Neural progenitor cell (in vitro differentiated cells): ENCODE results near the gene NRF1. TPM values are rescaled to one million over a fixed set of nuclear protein-coding genes. Genes with fewer than 3 reads are reported as not detected.
"Not testable (repeated sequence)": the region's sequence is repeated elsewhere in the genome, so short reads cannot be mapped to it uniquely, and the experiment has no call there.

ENCODE experiments used
- DNase-seq: peaks from one replicate; pipeline ENCODE4 v3.0.0-alpha.2; 2016; ENCODE audit warnings: low spot score
- H2AFZ ChIP-seq: fragments of 200-600 bp; sonication (generic); replicated peaks from 2 replicates; pipeline ENCODE4 v1.6.1; 2016; ENCODE audit warnings: antibody characterized with exemption
- H3F3A ChIP-seq: fragments of 200-600 bp; sonication (generic); 2 replicates; pipeline ENCODE4 v1.6.1; 2016; ENCODE audit warnings: antibody characterized with exemption, low read depth
- H3K27ac ChIP-seq: fragments of 200-600 bp; sonication (generic); 2 replicates; pipeline ENCODE4 v1.5.1; 2016; ENCODE audit warnings: mild to moderate bottlenecking
- H3K27me3 ChIP-seq: fragments of 200-600 bp; sonication (generic); 2 replicates; pipeline ENCODE4 v1.6.1; 2016; ENCODE audit warnings: mild to moderate bottlenecking, moderate library complexity
- H3K36me3 ChIP-seq: fragments of 200-600 bp; sonication (generic); 2 replicates; pipeline ENCODE4 v1.5.1; 2016
- H3K4me1 ChIP-seq: fragments of 200-600 bp; sonication (generic); 2 replicates; pipeline ENCODE4 v1.6.1; 2016; ENCODE audit warnings: mixed run types
- H3K4me2 ChIP-seq: fragments of 200-600 bp; sonication (generic); 2 replicates; pipeline ENCODE4 v1.6.1; 2016
- H3K4me3 ChIP-seq: fragments of 200-600 bp; sonication (generic); 2 replicates; pipeline ENCODE4 v1.5.1; 2016
- H3K79me2 ChIP-seq: fragments of 200-600 bp; sonication (generic); 2 replicates; pipeline ENCODE4 v1.6.1; 2016; ENCODE audit warnings: low read depth
- H3K9ac ChIP-seq: fragments of 200-600 bp; sonication (generic); 2 replicates; pipeline ENCODE4 v1.6.1; 2016
- H3K9me3 ChIP-seq: fragments of 200-600 bp; sonication (generic); 2 replicates; pipeline ENCODE4 v1.5.1; 2016; ENCODE audit warnings: low read depth
- H4K20me1 ChIP-seq: fragments of 200-600 bp; sonication (generic); 2 replicates; pipeline ENCODE4 v1.6.1; 2016; ENCODE audit warnings: low read depth
- H3K27ac Mint-ChIP-seq: 3 replicates; pipeline ENCODE4 v1.8.0; 2021; ENCODE audit warnings: mixed read lengths
- H3K27me3 Mint-ChIP-seq: 2 replicates; pipeline ENCODE4 v1.8.0; 2022; ENCODE audit warnings: low read depth, mild to moderate bottlenecking, inconsistent platforms, moderate library complexity, mixed read lengths; ENCODE audit not compliant: insufficient read depth
- H3K36me3 Mint-ChIP-seq: 3 replicates; pipeline ENCODE4 v1.8.0; 2021; ENCODE audit warnings: mixed read lengths
- H3K4me1 Mint-ChIP-seq: 3 replicates; pipeline ENCODE4 v1.8.0; 2021; ENCODE audit warnings: mixed read lengths
- H3K4me3 Mint-ChIP-seq: 3 replicates; pipeline ENCODE4 v1.8.0; 2021; ENCODE audit warnings: mild to moderate bottlenecking, moderate library complexity, mixed read lengths
- H3K9me3 Mint-ChIP-seq: 3 replicates; pipeline ENCODE4 v1.8.0; 2020; ENCODE audit warnings: mixed read lengths
- EZH2 ChIP-seq: fragments of 200-600 bp; sonication (generic); IDR thresholded peaks from 2 replicates; pipeline ENCODE4 v1.6.1; 2017; ENCODE audit warnings: antibody characterized with exemption, mild to moderate bottlenecking, moderate library complexity
- EZH2phosphoT487 ChIP-seq: fragments of 200-600 bp; sonication (generic); IDR thresholded peaks from 2 replicates; pipeline ENCODE4 v1.6.1; 2017; ENCODE audit warnings: antibody characterized with exemption
- total RNA-seq: library from RNA; depleted of rRNA; stranded (reverse); fragments of >200 nt; gene quantifications from 2 replicates; pipeline ENCODE4 v1.2.3, GENCODE V29; 2015; ENCODE audit warnings: low replicate concordance
- TF ChIP-seq, protein P1 (sequence below): fragments of 200-600 bp; sonication (generic); IDR thresholded peaks from 2 replicates; pipeline ENCODE4 v1.5.1; 2017; ENCODE audit warnings: antibody characterized with exemption, mild to moderate bottlenecking

The NRF1 gene
- total RNA-seq, 1 donor from 2014 or later: 22.9 TPM

DNA sequence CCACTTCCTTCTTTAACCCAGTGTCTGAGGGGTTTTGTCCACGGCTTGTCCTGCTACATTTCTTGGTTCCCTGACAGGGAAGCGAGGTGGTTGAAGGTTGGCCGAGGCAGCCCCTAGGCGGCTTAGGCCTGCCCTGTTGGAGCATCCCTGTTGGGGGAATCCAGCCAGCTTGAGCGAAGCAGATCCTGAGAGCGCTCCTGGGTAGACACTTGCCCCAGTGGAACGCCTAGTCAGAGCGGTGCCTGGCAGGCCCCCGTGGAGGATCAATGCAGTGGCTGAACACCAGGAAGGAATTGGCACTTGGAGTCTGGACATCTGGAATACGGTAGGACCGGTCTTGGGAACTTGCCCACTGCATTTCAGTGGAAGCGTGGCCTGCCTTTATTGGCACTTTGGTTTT is 32.7 kb upstream of the NRF1 start:
- H3F3A ChIP-seq: no peaks in the 10 kb centered on the region
- no peak overlapping the region for H3K4me3 Mint-ChIP-seq
- no peak overlapping the region for H3K4me2 ChIP-seq
- H3K36me3 ChIP-seq: no peaks in the 10 kb centered on the region
- peaks cover 6% of the 10 kb centered on the region for H3K27me3 Mint-ChIP-seq
- H3K27ac ChIP-seq: no peak overlapping the region
- H3K4me1 Mint-ChIP-seq: no peaks in the 10 kb centered on the region
- no peaks in the 10 kb centered on the region for H3K27me3 ChIP-seq
- no peak overlapping the region for H3K27ac Mint-ChIP-seq
- peaks cover 2% of the 10 kb centered on the region for H3K36me3 Mint-ChIP-seq
- no peak overlapping the region for H3K9ac ChIP-seq
- no peaks in the 10 kb centered on the region for H3K79me2 ChIP-seq
- H3K4me3 ChIP-seq: no peak overlapping the region
- H3K4me1 ChIP-seq: no peaks in the 10 kb centered on the region
- DNase-seq: no peak
- no peaks in the 10 kb centered on the region for H4K20me1 ChIP-seq
- no peak for TF ChIP-seq EZH2phosphoT487
- TF ChIP-seq EZH2: no peak
- TF ChIP-seq, protein P1, sequence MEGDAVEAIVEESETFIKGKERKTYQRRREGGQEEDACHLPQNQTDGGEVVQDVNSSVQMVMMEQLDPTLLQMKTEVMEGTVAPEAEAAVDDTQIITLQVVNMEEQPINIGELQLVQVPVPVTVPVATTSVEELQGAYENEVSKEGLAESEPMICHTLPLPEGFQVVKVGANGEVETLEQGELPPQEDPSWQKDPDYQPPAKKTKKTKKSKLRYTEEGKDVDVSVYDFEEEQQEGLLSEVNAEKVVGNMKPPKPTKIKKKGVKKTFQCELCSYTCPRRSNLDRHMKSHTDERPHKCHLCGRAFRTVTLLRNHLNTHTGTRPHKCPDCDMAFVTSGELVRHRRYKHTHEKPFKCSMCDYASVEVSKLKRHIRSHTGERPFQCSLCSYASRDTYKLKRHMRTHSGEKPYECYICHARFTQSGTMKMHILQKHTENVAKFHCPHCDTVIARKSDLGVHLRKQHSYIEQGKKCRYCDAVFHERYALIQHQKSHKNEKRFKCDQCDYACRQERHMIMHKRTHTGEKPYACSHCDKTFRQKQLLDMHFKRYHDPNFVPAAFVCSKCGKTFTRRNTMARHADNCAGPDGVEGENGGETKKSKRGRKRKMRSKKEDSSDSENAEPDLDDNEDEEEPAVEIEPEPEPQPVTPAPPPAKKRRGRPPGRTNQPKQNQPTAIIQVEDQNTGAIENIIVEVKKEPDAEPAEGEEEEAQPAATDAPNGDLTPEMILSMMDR: no peak
- H3K9me3 Mint-ChIP-seq: peaks cover 24% of the 10 kb centered on the region
- peaks cover 3% of the 10 kb centered on the region for H3K9me3 ChIP-seq
- no peak overlapping the region for H2AFZ ChIP-seq

DNA sequence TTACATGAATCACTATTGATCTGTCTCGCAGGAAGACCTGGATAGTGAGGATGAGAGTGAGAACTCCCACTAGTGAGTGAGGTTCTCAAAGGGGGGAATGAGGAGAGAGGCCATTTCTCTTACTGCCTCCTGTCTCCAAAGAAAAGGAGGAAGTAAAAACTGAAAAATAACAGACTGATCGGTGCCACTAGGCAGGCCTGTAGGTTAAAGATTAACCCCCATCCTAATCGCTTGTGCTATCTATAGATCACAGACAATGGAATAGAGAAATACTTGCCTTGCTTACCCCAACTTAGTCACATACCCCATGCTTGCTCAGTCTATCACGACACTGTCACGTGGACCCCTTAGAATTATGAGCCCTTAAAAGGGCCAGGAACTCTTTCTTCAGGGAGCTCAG is 25.3 kb upstream of the NRF1 start:
- H3K4me1 Mint-ChIP-seq, H3K27me3 ChIP-seq: not testable (repeated sequence)
- H3K9me3 Mint-ChIP-seq: peaks cover 34% of the 10 kb centered on the region

DNA sequence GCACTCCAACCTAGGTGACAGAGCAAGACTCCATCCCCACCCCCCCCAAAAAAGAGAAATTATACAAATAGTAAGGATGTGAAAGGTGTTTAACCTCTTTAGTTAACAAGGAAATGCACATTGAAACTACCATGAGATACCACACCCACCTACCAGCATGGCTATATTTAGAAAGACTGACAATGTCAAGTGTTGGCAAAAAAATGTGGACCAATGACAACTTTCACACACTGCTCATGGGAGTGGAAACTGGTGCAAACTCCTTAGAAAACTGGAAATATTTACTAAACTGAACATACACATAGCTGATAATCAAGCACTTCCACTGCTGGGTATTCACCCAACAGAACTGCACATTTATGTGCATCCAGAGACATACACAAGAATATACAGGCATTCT is 23.3 kb upstream of the NRF1 start:
- H3K9ac ChIP-seq: no peak overlapping the region
- no peaks in the 10 kb centered on the region for H3K36me3 ChIP-seq
- no peaks in the 10 kb centered on the region for H3K27me3 ChIP-seq
- no peak overlapping the region for H3K4me3 Mint-ChIP-seq
- no peaks in the 10 kb centered on the region for H3K4me1 ChIP-seq
- H3K4me3 ChIP-seq: no peak overlapping the region
- H3K4me1 Mint-ChIP-seq: no peaks in the 10 kb centered on the region
- H3K27ac ChIP-seq: no peak overlapping the region
- H3K9me3 Mint-ChIP-seq: peaks cover 34% of the 10 kb centered on the region
- no peaks in the 10 kb centered on the region for H3K79me2 ChIP-seq
- H4K20me1 ChIP-seq: no peaks in the 10 kb centered on the region
- no peak overlapping the region for H2AFZ ChIP-seq
- no peak overlapping the region for H3K27ac Mint-ChIP-seq
- H3K4me2 ChIP-seq: no peak overlapping the region
- H3K9me3 ChIP-seq: peaks cover 9% of the 10 kb centered on the region
- no peak for DNase-seq
- TF ChIP-seq EZH2phosphoT487 (no peak), EZH2 (no peak)
- TF ChIP-seq, protein P1: no peak
- no peaks in the 10 kb centered on the region for H3F3A ChIP-seq
- H3K27me3 Mint-ChIP-seq: peaks cover 2% of the 10 kb centered on the region
- peaks cover 12% of the 10 kb centered on the region for H3K36me3 Mint-ChIP-seq

More for the DNA sequence above, 25.3 kb upstream of the NRF1 start:
- H3K27ac ChIP-seq, H3K36me3 ChIP-seq, H3K4me3 ChIP-seq, H2AFZ ChIP-seq, DNase-seq, H3K27ac Mint-ChIP-seq, H3K9me3 ChIP-seq, H3K27me3 Mint-ChIP-seq, H3K9ac ChIP-seq, H4K20me1 ChIP-seq, H3K4me3 Mint-ChIP-seq, H3K36me3 Mint-ChIP-seq, H3K4me2 ChIP-seq, H3F3A ChIP-seq, H3K79me2 ChIP-seq, H3K4me1 ChIP-seq: not testable (repeated sequence)

DNA sequence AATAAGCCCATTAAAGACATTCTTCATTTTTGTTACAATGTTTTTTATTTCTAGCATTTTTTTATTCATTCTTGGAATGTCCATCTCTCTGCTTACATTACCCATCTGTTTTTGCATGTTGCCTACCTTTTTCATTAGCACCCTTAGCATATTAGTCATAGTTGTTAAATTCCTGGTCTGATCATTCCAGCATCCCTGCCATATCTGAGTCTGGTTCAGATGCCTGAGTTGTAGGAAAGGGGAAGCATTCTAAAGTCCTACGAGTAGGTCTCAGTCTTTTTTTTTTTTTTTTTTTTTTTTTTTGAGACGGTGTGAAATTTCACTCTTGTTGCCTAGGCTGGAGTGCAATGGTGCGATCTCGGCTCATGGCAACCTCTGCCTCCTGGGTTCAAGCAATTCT is 19.7 kb upstream of the NRF1 start:
- no peaks in the 10 kb centered on the region for H3F3A ChIP-seq
- no peak overlapping the region for H3K9ac ChIP-seq
- no peak overlapping the region for H3K27ac Mint-ChIP-seq
- H3K36me3 ChIP-seq: no peaks in the 10 kb centered on the region
- H3K4me1 Mint-ChIP-seq: no peaks in the 10 kb centered on the region
- H3K27me3 Mint-ChIP-seq: no peaks in the 10 kb centered on the region
- H2AFZ ChIP-seq: no peak overlapping the region
- no peaks in the 10 kb centered on the region for H4K20me1 ChIP-seq
- H3K4me3 ChIP-seq: no peak overlapping the region
- peaks cover 8% of the 10 kb centered on the region for H3K36me3 Mint-ChIP-seq
- no peaks in the 10 kb centered on the region for H3K79me2 ChIP-seq
- no peak for DNase-seq
- H3K27me3 ChIP-seq: no peaks in the 10 kb centered on the region
- no peak overlapping the region for H3K4me2 ChIP-seq
- H3K4me1 ChIP-seq: no peaks in the 10 kb centered on the region
- peaks cover 3% of the 10 kb centered on the region for H3K9me3 ChIP-seq
- TF ChIP-seq EZH2: no peak
- TF ChIP-seq EZH2phosphoT487: no peak
- TF ChIP-seq, protein P1: no peak
- H3K9me3 Mint-ChIP-seq: peaks cover 16% of the 10 kb centered on the region
- no peak overlapping the region for H3K27ac ChIP-seq
- no peak overlapping the region for H3K4me3 Mint-ChIP-seq

DNA sequence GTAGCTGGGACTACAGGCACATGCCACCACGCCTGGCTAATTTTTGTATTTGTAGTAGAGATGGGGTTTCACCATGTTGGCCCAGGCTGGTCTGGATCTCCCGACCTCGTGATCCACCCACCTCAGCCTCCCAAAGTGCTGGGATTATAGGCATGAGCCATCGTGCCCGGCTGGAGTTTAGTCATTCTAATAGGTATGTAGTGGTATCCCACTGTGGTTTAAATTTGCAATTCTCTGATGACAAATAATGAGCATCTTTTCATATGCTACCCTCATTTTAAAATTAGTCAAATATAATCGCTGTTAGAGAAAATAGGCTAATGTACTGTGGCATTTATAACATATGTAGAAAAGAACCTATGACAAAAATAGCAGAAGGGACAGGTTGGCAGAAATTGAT is 15.1 kb upstream of the NRF1 start:
- not testable (repeated sequence) for H3K4me3 Mint-ChIP-seq, H3K4me3 ChIP-seq, DNase-seq, H3K4me2 ChIP-seq, H3K27me3 ChIP-seq, H3K9me3 Mint-ChIP-seq, H2AFZ ChIP-seq, H3K27ac Mint-ChIP-seq, H3K9ac ChIP-seq, H3K4me1 Mint-ChIP-seq, H3K27me3 Mint-ChIP-seq, H3F3A ChIP-seq, H4K20me1 ChIP-seq, H3K9me3 ChIP-seq, H3K27ac ChIP-seq, H3K79me2 ChIP-seq, H3K4me1 ChIP-seq, H3K36me3 ChIP-seq
- peaks cover 16% of the 10 kb centered on the region for H3K36me3 Mint-ChIP-seq
